ENCODE measurements around the gene TMEM30A. TPM values are rescaled to one million over a fixed set of nuclear protein-coding genes. Genes with fewer than 3 reads are reported as not detected.
A peak's percentile ranks its signal among the peaks of the same experiment; 100 is the strongest.

The TMEM30A gene
- total RNA-seq, 1 donor from 2014 or later: 118 TPM

DNA sequence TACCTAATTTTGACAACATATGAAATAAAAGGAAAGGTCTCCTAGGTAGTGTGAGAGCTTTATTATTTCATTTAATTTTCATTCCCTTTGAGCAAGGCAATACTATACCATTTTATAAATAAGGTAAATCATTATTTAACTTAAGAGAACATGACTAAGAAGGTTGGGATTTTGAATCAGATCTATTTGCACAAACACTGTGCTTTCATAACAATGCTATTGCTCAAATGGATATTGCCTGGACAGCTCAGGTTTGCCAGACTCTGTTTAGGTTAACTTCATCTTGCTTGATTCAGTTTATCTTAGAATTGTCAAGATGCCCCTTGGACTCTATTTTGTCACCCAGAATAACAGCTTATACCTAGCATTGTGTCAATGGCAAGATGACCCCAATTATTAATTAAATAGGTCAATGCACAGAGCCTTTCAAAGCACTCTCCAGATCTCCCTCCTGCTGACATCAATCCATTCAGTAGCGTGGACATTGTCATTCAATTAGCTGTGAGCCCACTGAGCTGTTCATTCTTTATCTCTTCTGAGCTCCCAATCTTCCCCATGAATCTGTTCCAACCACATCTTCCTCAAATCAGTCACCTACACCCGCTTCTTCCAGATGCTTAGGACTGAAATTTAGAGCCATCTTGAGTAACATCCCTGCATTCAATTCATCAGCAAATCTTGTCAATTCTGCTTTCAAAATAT lies 42.1 kb upstream of the TMEM30A start:
- no peaks in the 10 kb centered on the region for H3K27me3 ChIP-seq (ENCODE audit: control insufficient read depth, insufficient read depth, low read length)
- H3K36me3 ChIP-seq (ENCODE audit: control insufficient read depth, insufficient read depth, low read length): no peaks in the 10 kb centered on the region
- FAIRE-seq (no peak), DNase-seq (ENCODE audit: low read depth) (peak; percentile 84)
- no peak overlapping the region for H3K4me3 ChIP-seq (ENCODE audit: low read depth, low read length)
- TF ChIP-seq, protein P1, sequence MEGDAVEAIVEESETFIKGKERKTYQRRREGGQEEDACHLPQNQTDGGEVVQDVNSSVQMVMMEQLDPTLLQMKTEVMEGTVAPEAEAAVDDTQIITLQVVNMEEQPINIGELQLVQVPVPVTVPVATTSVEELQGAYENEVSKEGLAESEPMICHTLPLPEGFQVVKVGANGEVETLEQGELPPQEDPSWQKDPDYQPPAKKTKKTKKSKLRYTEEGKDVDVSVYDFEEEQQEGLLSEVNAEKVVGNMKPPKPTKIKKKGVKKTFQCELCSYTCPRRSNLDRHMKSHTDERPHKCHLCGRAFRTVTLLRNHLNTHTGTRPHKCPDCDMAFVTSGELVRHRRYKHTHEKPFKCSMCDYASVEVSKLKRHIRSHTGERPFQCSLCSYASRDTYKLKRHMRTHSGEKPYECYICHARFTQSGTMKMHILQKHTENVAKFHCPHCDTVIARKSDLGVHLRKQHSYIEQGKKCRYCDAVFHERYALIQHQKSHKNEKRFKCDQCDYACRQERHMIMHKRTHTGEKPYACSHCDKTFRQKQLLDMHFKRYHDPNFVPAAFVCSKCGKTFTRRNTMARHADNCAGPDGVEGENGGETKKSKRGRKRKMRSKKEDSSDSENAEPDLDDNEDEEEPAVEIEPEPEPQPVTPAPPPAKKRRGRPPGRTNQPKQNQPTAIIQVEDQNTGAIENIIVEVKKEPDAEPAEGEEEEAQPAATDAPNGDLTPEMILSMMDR (IDR thresholded peaks at IDR 0.05; ENCODE audit: insufficient read depth, low read length, severe bottlenecking): no peak

DNA sequence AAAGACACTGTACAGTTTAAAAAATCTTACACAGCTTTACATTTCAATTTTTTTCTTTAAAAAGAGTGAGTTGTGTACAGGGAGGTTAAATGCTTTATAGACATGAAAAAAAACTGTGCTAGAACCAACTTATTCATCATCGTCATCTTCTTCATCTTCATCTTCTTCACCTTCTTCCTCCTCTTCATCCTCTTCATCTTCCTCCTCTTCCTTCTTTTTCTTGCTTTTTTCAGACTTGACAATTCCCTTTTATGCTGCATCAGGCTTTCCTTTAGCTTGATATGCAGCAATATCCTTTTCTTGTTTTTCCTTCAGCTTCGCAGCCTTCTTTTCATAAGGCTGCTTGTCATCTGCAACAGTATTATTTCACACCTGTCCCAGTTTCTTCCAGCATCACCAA lies 34.3 kb upstream of the TMEM30A start:
- Histone ChIP-seq H3K4me3 (ENCODE audit: low read depth, low read length) (no peak overlapping the region), H3K36me3 (ENCODE audit: control insufficient read depth, insufficient read depth, low read length) (no peaks in the 10 kb centered on the region), H3K27me3 (ENCODE audit: control insufficient read depth, insufficient read depth, low read length) (peaks cover 2% of the 10 kb centered on the region)
- DNase-seq (ENCODE audit: low read depth): no peak
- no peak for FAIRE-seq
- TF ChIP-seq, protein P1 (IDR thresholded peaks at IDR 0.05; ENCODE audit: insufficient read depth, low read length, severe bottlenecking): no peak

DNA sequence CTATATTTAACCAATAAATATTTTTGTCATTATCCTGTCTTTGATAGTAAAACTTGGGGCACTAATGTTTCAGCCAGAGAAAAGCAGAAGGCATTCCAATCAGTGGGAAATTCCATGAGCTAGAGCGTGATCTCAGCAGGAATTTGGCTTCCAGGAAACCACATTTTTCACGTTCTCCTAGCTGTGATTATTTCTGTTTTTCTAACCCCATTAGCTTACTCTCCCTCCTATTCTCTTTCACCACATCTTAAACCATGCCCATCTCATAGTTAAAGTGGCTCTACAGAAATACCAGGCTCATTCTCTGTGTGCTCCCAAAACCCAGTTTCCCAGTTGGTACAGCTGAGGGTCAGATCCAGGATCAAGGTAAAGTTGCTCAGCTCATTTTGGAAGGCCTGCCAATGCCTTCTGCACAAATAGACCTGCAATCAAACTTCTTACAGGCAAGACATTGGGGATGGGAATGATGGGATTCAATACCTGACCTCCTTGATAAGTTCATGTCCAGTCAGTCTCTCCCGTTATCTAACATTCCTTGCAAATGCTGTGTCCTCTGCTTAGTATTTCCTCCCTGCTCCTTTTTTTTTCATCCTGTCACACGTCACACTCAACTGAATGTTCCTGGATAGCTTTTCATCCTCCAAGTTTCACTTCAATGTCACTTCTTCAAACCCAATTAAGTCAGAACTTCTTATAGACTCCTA lies 33.1 kb upstream of the TMEM30A start:
- no peak for DNase-seq (ENCODE audit: low read depth)
- H3K4me3 ChIP-seq (ENCODE audit: low read depth, low read length): no peak overlapping the region
- peaks cover 2% of the 10 kb centered on the region for H3K27me3 ChIP-seq (ENCODE audit: control insufficient read depth, insufficient read depth, low read length)
- H3K36me3 ChIP-seq (ENCODE audit: control insufficient read depth, insufficient read depth, low read length): no peaks in the 10 kb centered on the region
- no peak for FAIRE-seq
- TF ChIP-seq, protein P1 (IDR thresholded peaks at IDR 0.05; ENCODE audit: insufficient read depth, low read length, severe bottlenecking): no peak

DNA sequence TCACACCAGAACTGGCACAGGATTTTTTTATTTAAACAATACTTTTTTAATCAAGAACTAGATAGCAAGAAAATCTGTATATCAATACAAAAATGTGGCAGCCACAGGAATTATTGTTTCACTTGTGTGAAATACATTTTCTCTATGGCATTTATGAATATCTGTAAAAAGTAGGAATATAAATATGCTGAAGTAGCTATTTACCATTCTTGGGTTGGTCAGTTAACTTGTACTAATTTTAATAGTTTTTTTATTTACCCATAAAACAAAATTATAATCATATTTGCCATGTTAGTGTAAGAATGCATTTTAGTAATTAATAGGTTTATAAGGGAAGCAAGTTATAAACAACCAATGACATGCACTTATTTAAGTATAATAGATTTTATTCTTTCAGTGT lies 31.4 kb upstream of the TMEM30A start:
- no peak overlapping the region for H3K4me3 ChIP-seq (ENCODE audit: low read depth, low read length)
- TF ChIP-seq, protein P1 (IDR thresholded peaks at IDR 0.05; ENCODE audit: insufficient read depth, low read length, severe bottlenecking): no peak
- DNase-seq (ENCODE audit: low read depth) (no peak), FAIRE-seq (no peak)
- H3K36me3 ChIP-seq (ENCODE audit: control insufficient read depth, insufficient read depth, low read length): no peaks in the 10 kb centered on the region
- peaks cover 2% of the 10 kb centered on the region for H3K27me3 ChIP-seq (ENCODE audit: control insufficient read depth, insufficient read depth, low read length)

DNA sequence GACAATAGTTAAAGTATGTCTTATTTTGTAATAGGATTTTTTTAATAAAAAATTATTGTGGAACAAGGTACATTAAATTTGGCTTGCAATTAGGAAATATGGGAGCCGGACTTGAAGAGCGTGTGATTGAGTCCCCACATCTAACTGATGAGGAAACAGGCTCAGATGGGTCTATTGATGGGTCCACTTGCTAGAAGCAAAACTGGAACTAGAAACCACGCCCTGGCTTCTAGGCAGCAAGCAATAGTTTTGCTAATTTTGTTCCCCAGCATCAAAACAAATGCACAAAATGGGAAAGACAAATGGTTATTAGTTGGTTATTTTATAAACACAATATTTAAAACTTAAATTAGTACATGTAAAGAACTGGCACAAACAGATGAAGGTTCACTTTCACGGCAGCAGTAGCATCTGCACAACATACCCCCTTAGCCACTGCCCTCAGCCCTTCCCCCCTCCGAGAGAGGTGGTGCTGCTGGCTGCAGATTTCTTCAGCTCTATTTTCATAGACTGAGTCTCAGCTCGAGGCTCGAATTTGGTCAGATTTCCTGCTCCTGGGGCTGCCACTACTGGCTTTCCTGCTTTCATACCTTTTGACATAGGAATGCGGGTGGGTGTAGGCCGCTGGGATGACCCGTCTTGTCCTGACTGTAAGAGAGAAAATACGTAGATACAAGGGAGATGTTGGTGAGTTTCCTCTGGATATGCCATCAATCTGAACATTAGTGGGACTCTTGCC lies 23.8 kb upstream of the TMEM30A start:
- Histone ChIP-seq H3K36me3 (ENCODE audit: control insufficient read depth, insufficient read depth, low read length) (no peaks in the 10 kb centered on the region), H3K4me3 (ENCODE audit: low read depth, low read length) (no peak overlapping the region), H3K27me3 (ENCODE audit: control insufficient read depth, insufficient read depth, low read length) (no peaks in the 10 kb centered on the region)
- FAIRE-seq: no peak
- TF ChIP-seq, protein P1 (IDR thresholded peaks at IDR 0.05; ENCODE audit: insufficient read depth, low read length, severe bottlenecking): no peak
- DNase-seq (ENCODE audit: low read depth): no peak

Data from bronchial epithelial cell (primary cell).